Measurements from ENCODE around the gene RYK. TPM values are rescaled to one million over a fixed set of nuclear protein-coding genes. Genes with fewer than 3 reads are reported as not detected.

RYK gene
- total RNA-seq, 1 experiment from 2014 or later = 60.6 TPM

DNA sequence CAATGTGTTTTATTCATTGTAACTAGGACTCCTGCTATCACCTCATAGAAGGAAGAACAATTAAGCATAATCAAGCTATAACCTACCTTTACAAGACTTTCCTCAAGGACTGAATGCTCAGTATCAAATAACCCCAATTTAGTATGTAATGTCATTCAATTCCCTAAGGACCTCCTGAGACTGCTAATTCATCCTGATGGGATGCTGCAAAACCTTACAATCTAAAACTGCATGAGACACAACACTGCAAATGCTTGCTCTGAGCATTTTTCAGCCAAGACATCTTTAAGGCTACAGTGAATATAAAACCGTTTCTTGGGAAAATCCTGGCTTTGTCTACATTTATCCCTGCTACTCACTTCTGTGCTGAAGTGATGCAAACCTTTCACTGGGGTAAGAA lies 69.9 kb downstream of the RYK start:
- TF ChIP-seq, protein P1, sequence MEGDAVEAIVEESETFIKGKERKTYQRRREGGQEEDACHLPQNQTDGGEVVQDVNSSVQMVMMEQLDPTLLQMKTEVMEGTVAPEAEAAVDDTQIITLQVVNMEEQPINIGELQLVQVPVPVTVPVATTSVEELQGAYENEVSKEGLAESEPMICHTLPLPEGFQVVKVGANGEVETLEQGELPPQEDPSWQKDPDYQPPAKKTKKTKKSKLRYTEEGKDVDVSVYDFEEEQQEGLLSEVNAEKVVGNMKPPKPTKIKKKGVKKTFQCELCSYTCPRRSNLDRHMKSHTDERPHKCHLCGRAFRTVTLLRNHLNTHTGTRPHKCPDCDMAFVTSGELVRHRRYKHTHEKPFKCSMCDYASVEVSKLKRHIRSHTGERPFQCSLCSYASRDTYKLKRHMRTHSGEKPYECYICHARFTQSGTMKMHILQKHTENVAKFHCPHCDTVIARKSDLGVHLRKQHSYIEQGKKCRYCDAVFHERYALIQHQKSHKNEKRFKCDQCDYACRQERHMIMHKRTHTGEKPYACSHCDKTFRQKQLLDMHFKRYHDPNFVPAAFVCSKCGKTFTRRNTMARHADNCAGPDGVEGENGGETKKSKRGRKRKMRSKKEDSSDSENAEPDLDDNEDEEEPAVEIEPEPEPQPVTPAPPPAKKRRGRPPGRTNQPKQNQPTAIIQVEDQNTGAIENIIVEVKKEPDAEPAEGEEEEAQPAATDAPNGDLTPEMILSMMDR (conservative IDR thresholded peaks at IDR 0.05) = no peak
- H3K4me1 ChIP-seq (ENCODE audit: insufficient read depth, low read length) = no peaks in the 10 kb centered on the region
- no peak overlapping the region for H3K4me2 ChIP-seq (ENCODE audit: insufficient read depth, insufficient read length, low read length)
- H3K23me2 ChIP-seq (ENCODE audit: insufficient read length, low read depth, low read length, poor library complexity, severe bottlenecking) = no peaks in the 10 kb centered on the region
- no peak overlapping the region for H2BK15ac ChIP-seq (ENCODE audit: low read depth, low read length)
- no peaks in the 10 kb centered on the region for H4K20me1 ChIP-seq (ENCODE audit: control insufficient read depth, insufficient read depth, insufficient read length)
- Mint-ChIP-seq H3K9me3 (no peaks in the 10 kb centered on the region), H3K4me1 (peaks cover 9 to 11% of the 10 kb centered on the region in 2 experiments; a peak in 3 of 4 replicates), H3K27ac (no peak overlapping the region), H3K4me3 (no peak overlapping the region), H3K36me3 (ENCODE audit: insufficient read depth in 1 of 3, low read depth in 3 of 3) (peaks cover 4 to 32% (median 14%) of the 10 kb centered on the region in 3 experiments; a peak in 5 of 7 replicates), H3K27me3 (ENCODE audit: low read depth) (no peaks in the 10 kb centered on the region)
- H4K8ac ChIP-seq (replicated peaks; ENCODE audit: insufficient read length, low read depth, low read length) = no peak overlapping the region
- H3K14ac ChIP-seq (ENCODE audit: insufficient read depth, low read length) = no peak overlapping the region
- H3K79me1 ChIP-seq (ENCODE audit: insufficient read depth, low read depth, low read length, poor library complexity, severe bottlenecking) = no peaks in the 10 kb centered on the region
- no peak overlapping the region for H2BK20ac ChIP-seq (ENCODE audit: low read depth, low read length, poor library complexity, severe bottlenecking)
- H3K18ac ChIP-seq (ENCODE audit: insufficient read length, low read depth, low read length) = no peak overlapping the region
- DNase-seq = no peak
- no peaks in the 10 kb centered on the region for H3K79me2 ChIP-seq (ENCODE audit: insufficient read depth, low read length)
- WGBS (ENCODE audit: extremely low coverage, insufficient read length, low lambda C conversion rate) = no CpG with 5 or more reads among the region's 1 CpG
- H3K4ac ChIP-seq (ENCODE audit: low read depth, low read length) = no peak overlapping the region
- H2BK120ac ChIP-seq (ENCODE audit: low read depth, low read length, poor library complexity, severe bottlenecking) = no peak overlapping the region
- no peak overlapping the region for H3K23ac ChIP-seq (ENCODE audit: insufficient read length, low read depth, low read length)
- H3K27ac ChIP-seq (ENCODE audit: insufficient read length, low read depth, low read length) = no peak overlapping the region
- no peak overlapping the region for H3K9ac ChIP-seq (ENCODE audit: extremely low read depth, insufficient read length, low read length)
- H3K27me3 ChIP-seq (ENCODE audit: insufficient read depth, low read length) = no peaks in the 10 kb centered on the region
- no peak overlapping the region for H2AK5ac ChIP-seq (ENCODE audit: insufficient read length, low read length)
- no peak overlapping the region for H2AFZ ChIP-seq (ENCODE audit: low read length)
- H2BK12ac ChIP-seq (ENCODE audit: insufficient read length, low read depth, low read length) = no peak overlapping the region
- H4K5ac ChIP-seq (ENCODE audit: insufficient read length, low read depth, low read length) = no peak overlapping the region
- no peaks in the 10 kb centered on the region for H3K9me3 ChIP-seq (ENCODE audit: control insufficient read depth, low read depth, low read length)
- H4K91ac ChIP-seq (ENCODE audit: insufficient read length, low read depth, low read length) = no peak overlapping the region
- no peak overlapping the region for H3K56ac ChIP-seq (ENCODE audit: insufficient read length, low read depth, low read length)
- H3T11ph ChIP-seq (ENCODE audit: low read length) = no peak overlapping the region
- no peak overlapping the region for H2BK5ac ChIP-seq (ENCODE audit: insufficient read length, low read length)
